GM12878 (cell line): Measurements from ENCODE around the gene HIVEP3. TPM values are rescaled to one million over a fixed set of nuclear protein-coding genes. Genes with fewer than 3 reads are reported as not detected.

Experiments
- BRCA1 ChIP-seq: IDR thresholded peaks from 2 replicates; pipeline ENCODE4 v1.6.1; 2011; ENCODE audit warnings: low read depth, low read length, improper control_type of control experiment
- HDAC2 ChIP-seq: fragments of 200-600 bp; sonication (generic); IDR thresholded peaks from 2 replicates; pipeline ENCODE4 v1.6.1; 2017
- JUND ChIP-seq: IDR thresholded peaks from 2 replicates; pipeline ENCODE4 v1.6.1; 2012; ENCODE audit warnings: low read depth, mild to moderate bottlenecking, low read length, improper control_type of control experiment, moderate library complexity
- KLF5 ChIP-seq: fragments of 450-650 bp; IDR thresholded peaks from 2 replicates; pipeline ENCODE4 v1.6.1; 2014; ENCODE audit warnings: mild to moderate bottlenecking; ENCODE audit not compliant: partially characterized antibody
- MEF2A ChIP-seq: IDR thresholded peaks from 2 replicates; pipeline ENCODE4 v1.6.1; 2011; ENCODE audit warnings: low read depth, mild to moderate bottlenecking, low read length, moderate library complexity; ENCODE audit not compliant: insufficient read depth
- MYC ChIP-seq: IDR thresholded peaks from 2 replicates; pipeline ENCODE4 v1.6.1; 2011; ENCODE audit warnings: mild to moderate bottlenecking, low read length, moderate library complexity, inconsistent platforms; ENCODE audit not compliant: insufficient read depth, insufficient replicate concordance, insufficient read length, severe bottlenecking
- NR2C1 ChIP-seq: fragments of 450-650 bp; IDR thresholded peaks from 2 replicates; pipeline ENCODE4 v1.6.1; 2017; ENCODE audit warnings: antibody characterized with exemption, mild to moderate bottlenecking, moderate library complexity
- POLR2AphosphoS2 ChIP-seq: IDR thresholded peaks from 2 replicates; pipeline ENCODE4 v1.6.1; 2011; ENCODE audit warnings: low read depth, mild to moderate bottlenecking, low read length, improper control_type of control experiment, moderate library complexity
- POLR2AphosphoS5 ChIP-seq: IDR thresholded peaks from 2 replicates; pipeline ENCODE4 v1.6.1; 2011; ENCODE audit warnings: mild to moderate bottlenecking, low read length, inconsistent platforms
- RFX5 ChIP-seq: IDR thresholded peaks from 2 replicates; pipeline ENCODE4 v1.6.1; 2011; ENCODE audit warnings: low read depth, low read length, improper control_type of control experiment
- RUNX3 ChIP-seq: IDR thresholded peaks from 2 replicates; pipeline ENCODE4 v1.6.1; 2012; ENCODE audit warnings: low read length, inconsistent platforms
- SPI1 ChIP-seq: IDR thresholded peaks from 2 replicates; pipeline ENCODE4 v1.6.1; 2011; ENCODE audit warnings: low read depth, mild to moderate bottlenecking, low read length, moderate library complexity, borderline replicate concordance; ENCODE audit not compliant: insufficient read depth
- SREBF2 ChIP-seq: IDR thresholded peaks from 2 replicates; pipeline ENCODE4 v1.6.1; 2012; ENCODE audit warnings: mild to moderate bottlenecking, low read length
- TCF7 ChIP-seq: IDR thresholded peaks from 2 replicates; pipeline ENCODE4 v1.6.1; 2014; ENCODE audit warnings: antibody characterized with exemption, borderline replicate concordance
- polyA plus RNA-seq, 11 experiments: library from polyadenylated mRNA; depleted of rRNA in 4 of 11; unstranded in 6 of 11; stranded (reverse) in 5 of 11; fragments of >200 nt; fragmentation: Nextera tagmentation in 4 of 11; fragmentation: Illumina TruSeq in 1 of 11; extraction: Ambion mirVana in 4 of 11; extraction: Trizol in 1 of 11; gene quantifications; 1 replicate in 1 of 11; 2 replicates in 10 of 11; pipeline versions ENCODE4 v1.2.1 to v1.2.3, GENCODE V29; 2011 to 2016; ENCODE audit warnings: inconsistent platforms in 2 of 11, missing spikeins in 2 of 11, low read depth in 1 of 11
- total RNA-seq, 4 experiments: library from RNA; depleted of rRNA in 3 of 4; stranded (reverse); fragments of >200 nt in 3 of 4; fragmentation: Illumina TruSeq in 1 of 4; extraction: Trizol in 1 of 4; gene quantifications; 2 replicates each; pipeline versions ENCODE4 v1.2.1 to v1.2.3, GENCODE V29; 2013 to 2021
- TF ChIP-seq, protein P1 (sequence below): fragments of 450-650 bp; IDR thresholded peaks from 2 replicates; pipeline ENCODE4 v1.6.1; 2017; ENCODE audit warnings: mild to moderate bottlenecking, moderate library complexity
- TF ChIP-seq, protein P2 (sequence below): IDR thresholded peaks from 2 replicates; pipeline ENCODE4 v1.6.1; 2011; ENCODE audit warnings: borderline replicate concordance, low read depth, mild to moderate bottlenecking, moderate library complexity, low read length; ENCODE audit not compliant: insufficient read depth, poor library complexity, severe bottlenecking
- TF ChIP-seq, protein P3 (sequence below): fragments of 450-650 bp; formaldehyde crosslinking; IDR thresholded peaks from 2 replicates; pipeline ENCODE4 v1.5.0; 2022; ENCODE audit warnings: mild to moderate bottlenecking, missing genetic modification characterization
- TF ChIP-seq, protein P4 (sequence below): fragments of 450-650 bp; IDR thresholded peaks from 2 replicates; pipeline ENCODE4 v1.6.1; 2016; ENCODE audit warnings: mild to moderate bottlenecking

Gene HIVEP3
- total and polyA plus RNA-seq, 10 of the 15 experiments (the other 5 are each of a cell fraction or from before 2014, with no cell fraction given): 1.8 to 13.6 (median 3.8) TPM

DNA sequence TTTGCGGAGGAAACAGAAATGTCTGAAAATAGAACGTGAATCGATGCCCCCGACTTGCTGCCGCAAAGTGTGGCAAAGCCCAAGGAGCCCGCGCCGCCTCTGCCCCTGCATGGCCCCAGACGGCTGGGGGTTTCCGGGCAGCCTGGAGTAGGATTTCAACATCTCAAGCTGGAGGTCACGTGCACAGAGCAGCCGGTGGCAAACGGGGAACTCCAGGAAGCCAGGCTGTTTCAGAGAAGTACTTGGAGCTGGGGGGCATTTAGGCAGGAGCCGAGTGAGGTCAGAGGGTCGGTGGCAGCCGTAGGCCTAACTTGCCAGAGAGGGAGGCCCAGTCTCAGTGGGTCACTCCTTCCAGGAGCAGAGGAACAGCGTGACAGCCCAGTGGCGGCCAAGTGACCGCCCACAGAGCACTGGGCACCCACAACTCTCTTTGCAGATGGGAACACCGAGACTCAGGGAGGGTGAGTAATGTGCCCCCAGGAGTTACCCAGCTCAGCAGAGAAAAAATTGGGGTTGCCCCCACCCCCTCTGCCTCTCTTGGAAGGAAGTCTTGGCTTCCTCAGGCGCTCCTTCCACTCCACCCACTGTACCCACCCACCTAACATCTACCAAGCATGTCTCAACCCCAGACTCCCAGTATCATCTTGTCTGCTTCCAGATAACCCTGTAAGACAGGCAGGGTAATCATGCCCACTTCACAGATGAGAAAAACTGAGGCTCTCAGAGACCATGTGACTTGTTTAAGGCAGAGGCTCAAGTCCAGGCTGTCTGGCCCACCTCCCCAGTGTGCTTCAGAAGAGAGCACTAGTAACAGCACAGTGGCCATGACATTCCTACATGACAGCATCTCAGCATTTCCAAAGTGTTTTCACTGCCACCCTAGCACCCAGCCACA is 179.4 kb downstream of the HIVEP3 start (continued):
- TF ChIP-seq, protein P1, sequence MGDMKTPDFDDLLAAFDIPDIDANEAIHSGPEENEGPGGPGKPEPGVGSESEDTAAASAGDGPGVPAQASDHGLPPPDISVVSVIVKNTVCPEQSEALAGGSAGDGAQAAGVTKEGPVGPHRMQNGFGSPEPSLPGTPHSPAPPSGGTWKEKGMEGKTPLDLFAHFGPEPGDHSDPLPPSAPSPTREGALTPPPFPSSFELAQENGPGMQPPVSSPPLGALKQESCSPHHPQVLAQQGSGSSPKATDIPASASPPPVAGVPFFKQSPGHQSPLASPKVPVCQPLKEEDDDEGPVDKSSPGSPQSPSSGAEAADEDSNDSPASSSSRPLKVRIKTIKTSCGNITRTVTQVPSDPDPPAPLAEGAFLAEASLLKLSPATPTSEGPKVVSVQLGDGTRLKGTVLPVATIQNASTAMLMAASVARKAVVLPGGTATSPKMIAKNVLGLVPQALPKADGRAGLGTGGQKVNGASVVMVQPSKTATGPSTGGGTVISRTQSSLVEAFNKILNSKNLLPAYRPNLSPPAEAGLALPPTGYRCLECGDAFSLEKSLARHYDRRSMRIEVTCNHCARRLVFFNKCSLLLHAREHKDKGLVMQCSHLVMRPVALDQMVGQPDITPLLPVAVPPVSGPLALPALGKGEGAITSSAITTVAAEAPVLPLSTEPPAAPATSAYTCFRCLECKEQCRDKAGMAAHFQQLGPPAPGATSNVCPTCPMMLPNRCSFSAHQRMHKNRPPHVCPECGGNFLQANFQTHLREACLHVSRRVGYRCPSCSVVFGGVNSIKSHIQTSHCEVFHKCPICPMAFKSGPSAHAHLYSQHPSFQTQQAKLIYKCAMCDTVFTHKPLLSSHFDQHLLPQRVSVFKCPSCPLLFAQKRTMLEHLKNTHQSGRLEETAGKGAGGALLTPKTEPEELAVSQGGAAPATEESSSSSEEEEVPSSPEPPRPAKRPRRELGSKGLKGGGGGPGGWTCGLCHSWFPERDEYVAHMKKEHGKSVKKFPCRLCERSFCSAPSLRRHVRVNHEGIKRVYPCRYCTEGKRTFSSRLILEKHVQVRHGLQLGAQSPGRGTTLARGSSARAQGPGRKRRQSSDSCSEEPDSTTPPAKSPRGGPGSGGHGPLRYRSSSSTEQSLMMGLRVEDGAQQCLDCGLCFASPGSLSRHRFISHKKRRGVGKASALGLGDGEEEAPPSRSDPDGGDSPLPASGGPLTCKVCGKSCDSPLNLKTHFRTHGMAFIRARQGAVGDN: peak; percentile 87
- TF ChIP-seq SREBF2 (no peak), POLR2AphosphoS2 (no peak), TCF7 (no peak), JUND (no peak), POLR2AphosphoS5 (peak; percentile 57), RUNX3 (peak; percentile 76), RFX5 (no peak), HDAC2 (no peak), KLF5 (no peak), BRCA1 (no peak), NR2C1 (no peak), MEF2A (peak; percentile 78), SPI1 (no peak), MYC (no peak)
- TF ChIP-seq, protein P2, sequence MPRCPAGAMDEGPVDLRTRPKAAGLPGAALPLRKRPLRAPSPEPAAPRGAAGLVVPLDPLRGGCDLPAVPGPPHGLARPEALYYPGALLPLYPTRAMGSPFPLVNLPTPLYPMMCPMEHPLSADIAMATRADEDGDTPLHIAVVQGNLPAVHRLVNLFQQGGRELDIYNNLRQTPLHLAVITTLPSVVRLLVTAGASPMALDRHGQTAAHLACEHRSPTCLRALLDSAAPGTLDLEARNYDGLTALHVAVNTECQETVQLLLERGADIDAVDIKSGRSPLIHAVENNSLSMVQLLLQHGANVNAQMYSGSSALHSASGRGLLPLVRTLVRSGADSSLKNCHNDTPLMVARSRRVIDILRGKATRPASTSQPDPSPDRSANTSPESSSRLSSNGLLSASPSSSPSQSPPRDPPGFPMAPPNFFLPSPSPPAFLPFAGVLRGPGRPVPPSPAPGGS: no peak
- TF ChIP-seq, protein P3, sequence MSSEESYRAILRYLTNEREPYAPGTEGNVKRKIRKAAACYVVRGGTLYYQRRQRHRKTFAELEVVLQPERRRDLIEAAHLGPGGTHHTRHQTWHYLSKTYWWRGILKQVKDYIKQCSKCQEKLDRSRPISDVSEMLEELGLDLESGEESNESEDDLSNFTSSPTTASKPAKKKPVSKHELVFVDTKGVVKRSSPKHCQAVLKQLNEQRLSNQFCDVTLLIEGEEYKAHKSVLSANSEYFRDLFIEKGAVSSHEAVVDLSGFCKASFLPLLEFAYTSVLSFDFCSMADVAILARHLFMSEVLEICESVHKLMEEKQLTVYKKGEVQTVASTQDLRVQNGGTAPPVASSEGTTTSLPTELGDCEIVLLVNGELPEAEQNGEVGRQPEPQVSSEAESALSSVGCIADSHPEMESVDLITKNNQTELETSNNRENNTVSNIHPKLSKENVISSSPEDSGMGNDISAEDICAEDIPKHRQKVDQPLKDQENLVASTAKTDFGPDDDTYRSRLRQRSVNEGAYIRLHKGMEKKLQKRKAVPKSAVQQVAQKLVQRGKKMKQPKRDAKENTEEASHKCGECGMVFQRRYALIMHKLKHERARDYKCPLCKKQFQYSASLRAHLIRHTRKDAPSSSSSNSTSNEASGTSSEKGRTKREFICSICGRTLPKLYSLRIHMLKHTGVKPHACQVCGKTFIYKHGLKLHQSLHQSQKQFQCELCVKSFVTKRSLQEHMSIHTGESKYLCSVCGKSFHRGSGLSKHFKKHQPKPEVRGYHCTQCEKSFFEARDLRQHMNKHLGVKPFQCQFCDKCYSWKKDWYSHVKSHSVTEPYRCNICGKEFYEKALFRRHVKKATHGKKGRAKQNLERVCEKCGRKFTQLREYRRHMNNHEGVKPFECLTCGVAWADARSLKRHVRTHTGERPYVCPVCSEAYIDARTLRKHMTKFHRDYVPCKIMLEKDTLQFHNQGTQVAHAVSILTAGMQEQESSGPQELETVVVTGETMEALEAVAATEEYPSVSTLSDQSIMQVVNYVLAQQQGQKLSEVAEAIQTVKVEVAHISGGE (CRISPR knock-in tag): no peak
- TF ChIP-seq, protein P4, sequence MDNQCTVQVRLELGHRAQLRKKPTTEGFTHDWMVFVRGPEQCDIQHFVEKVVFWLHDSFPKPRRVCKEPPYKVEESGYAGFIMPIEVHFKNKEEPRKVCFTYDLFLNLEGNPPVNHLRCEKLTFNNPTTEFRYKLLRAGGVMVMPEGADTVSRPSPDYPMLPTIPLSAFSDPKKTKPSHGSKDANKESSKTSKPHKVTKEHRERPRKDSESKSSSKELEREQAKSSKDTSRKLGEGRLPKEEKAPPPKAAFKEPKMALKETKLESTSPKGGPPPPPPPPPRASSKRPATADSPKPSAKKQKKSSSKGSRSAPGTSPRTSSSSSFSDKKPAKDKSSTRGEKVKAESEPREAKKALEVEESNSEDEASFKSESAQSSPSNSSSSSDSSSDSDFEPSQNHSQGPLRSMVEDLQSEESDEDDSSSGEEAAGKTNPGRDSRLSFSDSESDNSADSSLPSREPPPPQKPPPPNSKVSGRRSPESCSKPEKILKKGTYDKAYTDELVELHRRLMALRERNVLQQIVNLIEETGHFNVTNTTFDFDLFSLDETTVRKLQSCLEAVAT: no peak; the same call in 1 of the 2 replicates
